ENCODE results near the gene AP2M1.

- TF ChIP-seq CTCF (IDR thresholded peaks at IDR 0.05) (no peak), POLR2A (IDR thresholded peaks at IDR 0.05) (no peak)
Measured at GRCh38 chr3:184171562-184171961, 3.1 kb upstream of the AP2M1 start.
